ENCODE measurements around the gene ACOT12.

Gene ACOT12

DNA sequence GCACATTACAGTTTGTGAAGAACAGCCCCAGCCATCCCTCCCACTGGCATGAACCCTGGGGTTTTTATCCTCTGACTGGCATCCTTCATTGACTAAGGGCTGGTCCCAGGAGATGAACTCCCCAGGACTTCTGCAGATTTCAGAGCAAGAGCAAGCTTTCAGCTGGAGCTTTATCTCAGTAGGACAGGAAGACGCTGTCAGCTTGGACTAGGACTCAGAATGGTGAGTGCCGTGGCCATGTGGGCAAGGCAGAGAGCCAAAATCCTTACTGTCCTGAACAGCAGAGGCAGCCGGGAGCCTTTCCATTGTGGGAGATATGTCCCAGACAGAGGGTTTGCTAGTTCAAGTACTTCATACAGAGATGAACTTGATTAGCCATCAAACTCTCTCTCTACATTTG is 3.2 kb upstream of the ACOT12 start:
- Histone ChIP-seq H3K4me3 (ENCODE audit: low read depth, low read length) (no peak overlapping the region), H3K36me3 (no peaks in the 10 kb centered on the region), H3K27me3 (ENCODE audit: insufficient read depth, low read depth, severe bottlenecking) (no peaks in the 10 kb centered on the region), H3K27ac (no peak overlapping the region), H3K9me3 (ENCODE audit: severe bottlenecking) (no peaks in the 10 kb centered on the region)
- TF ChIP-seq, protein P1, sequence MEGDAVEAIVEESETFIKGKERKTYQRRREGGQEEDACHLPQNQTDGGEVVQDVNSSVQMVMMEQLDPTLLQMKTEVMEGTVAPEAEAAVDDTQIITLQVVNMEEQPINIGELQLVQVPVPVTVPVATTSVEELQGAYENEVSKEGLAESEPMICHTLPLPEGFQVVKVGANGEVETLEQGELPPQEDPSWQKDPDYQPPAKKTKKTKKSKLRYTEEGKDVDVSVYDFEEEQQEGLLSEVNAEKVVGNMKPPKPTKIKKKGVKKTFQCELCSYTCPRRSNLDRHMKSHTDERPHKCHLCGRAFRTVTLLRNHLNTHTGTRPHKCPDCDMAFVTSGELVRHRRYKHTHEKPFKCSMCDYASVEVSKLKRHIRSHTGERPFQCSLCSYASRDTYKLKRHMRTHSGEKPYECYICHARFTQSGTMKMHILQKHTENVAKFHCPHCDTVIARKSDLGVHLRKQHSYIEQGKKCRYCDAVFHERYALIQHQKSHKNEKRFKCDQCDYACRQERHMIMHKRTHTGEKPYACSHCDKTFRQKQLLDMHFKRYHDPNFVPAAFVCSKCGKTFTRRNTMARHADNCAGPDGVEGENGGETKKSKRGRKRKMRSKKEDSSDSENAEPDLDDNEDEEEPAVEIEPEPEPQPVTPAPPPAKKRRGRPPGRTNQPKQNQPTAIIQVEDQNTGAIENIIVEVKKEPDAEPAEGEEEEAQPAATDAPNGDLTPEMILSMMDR (IDR thresholded peaks at IDR 0.05; ENCODE audit: low read depth, low read length), result no peak
- DNase-seq, result no peak

DNA sequence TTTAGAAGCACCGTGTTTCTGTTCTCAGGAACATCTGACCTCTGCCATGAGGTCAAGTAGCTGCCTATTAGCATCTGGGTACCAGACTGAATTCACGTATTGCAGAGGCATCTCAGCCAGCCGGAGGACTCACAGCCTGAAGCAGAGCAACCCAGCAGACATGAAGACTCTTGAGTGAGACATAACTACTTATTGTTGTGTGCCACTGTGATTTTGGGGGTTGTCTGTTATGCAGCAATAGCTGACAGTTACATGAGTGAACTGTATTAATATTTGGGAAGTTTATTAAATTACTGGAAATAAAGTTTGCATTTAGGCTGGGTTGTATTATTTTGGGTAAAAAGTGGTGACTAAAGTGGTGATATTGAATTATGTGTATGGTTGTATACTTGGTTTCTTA is 1.3 kb upstream of the ACOT12 start:
- H3K27ac ChIP-seq, result no peak overlapping the region
- H3K9me3 ChIP-seq (ENCODE audit: severe bottlenecking), result no peaks in the 10 kb centered on the region
- TF ChIP-seq, protein P1 (IDR thresholded peaks at IDR 0.05; ENCODE audit: low read depth, low read length), result no peak
- no peaks in the 10 kb centered on the region for H3K36me3 ChIP-seq
- H3K4me3 ChIP-seq (ENCODE audit: low read depth, low read length), result no peak overlapping the region
- DNase-seq, result no peak
- no peaks in the 10 kb centered on the region for H3K27me3 ChIP-seq (ENCODE audit: insufficient read depth, low read depth, severe bottlenecking)

DNA sequence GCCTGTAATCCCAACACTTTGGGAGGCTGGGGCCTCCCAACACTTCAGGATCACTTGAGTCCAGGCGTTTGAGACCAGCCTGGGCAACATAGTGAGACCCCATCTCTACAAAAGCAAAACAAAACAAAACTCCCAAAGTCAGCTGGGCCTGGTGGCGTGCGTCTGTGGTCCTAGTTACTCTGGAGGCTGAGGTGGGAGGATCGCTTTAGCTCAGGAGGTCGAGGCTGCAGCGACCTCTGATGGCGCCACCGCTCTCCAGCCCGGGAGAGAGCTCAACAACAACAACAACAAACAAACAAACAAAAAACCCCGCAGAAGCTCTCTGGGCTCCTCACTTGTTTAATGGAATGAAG is 528 bp downstream of the ACOT12 start:
- no peak for DNase-seq
- TF ChIP-seq, protein P1 (IDR thresholded peaks at IDR 0.05; ENCODE audit: low read depth, low read length), result no peak
- Histone ChIP-seq H3K36me3 (no peaks in the 10 kb centered on the region), H3K27me3 (ENCODE audit: insufficient read depth, low read depth, severe bottlenecking) (no peaks in the 10 kb centered on the region), H3K9me3 (ENCODE audit: severe bottlenecking) (no peaks in the 10 kb centered on the region), H3K4me3 (ENCODE audit: low read depth, low read length) (no peak overlapping the region), H3K27ac (no peak overlapping the region)

DNA sequence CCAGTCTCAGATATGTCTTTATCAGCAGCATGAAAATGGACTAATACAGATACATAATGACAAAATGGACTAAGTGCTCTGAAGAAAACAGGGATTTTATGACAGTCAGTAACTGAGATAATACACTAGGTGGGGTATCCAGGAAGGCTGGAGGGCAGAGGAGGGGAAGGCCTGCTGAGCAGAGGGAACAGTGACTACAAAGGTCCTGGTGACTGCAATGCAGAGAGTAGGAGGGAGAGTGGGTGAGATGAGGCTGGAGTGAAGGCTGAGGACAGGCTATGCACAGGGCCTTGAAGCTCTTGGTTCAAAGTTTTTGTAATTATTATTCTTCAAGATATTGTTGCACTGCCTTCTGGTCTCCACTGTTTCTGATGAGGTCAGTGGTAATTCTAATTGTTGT is 4.9 kb downstream of the ACOT12 start:
- Histone ChIP-seq H3K27ac (no peak overlapping the region), H3K36me3 (no peaks in the 10 kb centered on the region), H3K9me3 (ENCODE audit: severe bottlenecking) (no peaks in the 10 kb centered on the region), H3K27me3 (ENCODE audit: insufficient read depth, low read depth, severe bottlenecking) (no peaks in the 10 kb centered on the region), H3K4me3 (ENCODE audit: low read depth, low read length) (no peak overlapping the region)
- DNase-seq, result no peak
- TF ChIP-seq, protein P1 (IDR thresholded peaks at IDR 0.05; ENCODE audit: low read depth, low read length), result no peak

DNA sequence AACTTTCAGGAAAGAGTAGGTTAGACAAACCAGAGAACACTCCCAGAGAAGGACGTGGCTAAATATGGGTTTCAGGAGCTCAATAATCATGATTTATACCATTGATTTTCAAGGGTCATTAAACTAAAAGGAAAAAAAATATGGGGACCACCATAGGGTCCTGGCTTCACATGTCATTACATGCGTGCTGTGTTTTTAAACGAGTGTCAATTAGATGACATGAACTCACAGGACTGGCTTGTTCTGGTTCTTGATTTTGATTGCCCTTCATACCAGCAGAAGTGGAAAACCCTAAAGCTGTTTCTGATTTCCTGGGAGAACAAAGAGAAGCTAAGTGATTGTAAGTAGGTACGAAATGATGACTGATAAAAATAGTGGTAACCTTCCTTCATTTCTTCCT is 5.8 kb downstream of the ACOT12 start:
- no peak overlapping the region for H3K4me3 ChIP-seq (ENCODE audit: low read depth, low read length)
- no peak for DNase-seq
- H3K27me3 ChIP-seq (ENCODE audit: insufficient read depth, low read depth, severe bottlenecking), result no peaks in the 10 kb centered on the region
- no peaks in the 10 kb centered on the region for H3K9me3 ChIP-seq (ENCODE audit: severe bottlenecking)
- no peaks in the 10 kb centered on the region for H3K36me3 ChIP-seq
- H3K27ac ChIP-seq, result no peak overlapping the region
- TF ChIP-seq, protein P1 (IDR thresholded peaks at IDR 0.05; ENCODE audit: low read depth, low read length), result no peak

DNA sequence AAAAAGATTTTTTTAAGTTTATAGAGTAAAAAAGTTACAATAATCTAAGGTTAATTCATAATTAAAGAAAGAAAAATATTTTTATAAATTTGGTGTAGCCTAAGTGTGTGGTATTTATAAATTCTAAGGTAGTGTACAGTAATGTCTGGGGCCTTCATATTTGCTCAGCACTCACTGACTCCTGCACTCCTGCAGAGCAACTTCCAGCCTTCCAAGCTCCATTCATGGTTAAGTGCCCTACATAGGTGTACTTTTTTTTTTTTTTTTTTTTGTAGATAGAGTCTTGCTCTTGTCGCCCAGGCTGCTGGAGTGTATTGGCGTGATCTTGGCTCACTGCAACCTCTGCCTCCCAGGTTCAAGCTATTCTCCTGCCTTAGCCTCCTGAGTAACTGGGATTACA is 10.1 kb downstream of the ACOT12 start:
- no peak overlapping the region for H3K27ac ChIP-seq
- TF ChIP-seq, protein P1 (IDR thresholded peaks at IDR 0.05; ENCODE audit: low read depth, low read length), result no peak
- no peak for DNase-seq
- no peaks in the 10 kb centered on the region for H3K27me3 ChIP-seq (ENCODE audit: insufficient read depth, low read depth, severe bottlenecking)
- H3K4me3 ChIP-seq (ENCODE audit: low read depth, low read length), result no peak overlapping the region
- no peaks in the 10 kb centered on the region for H3K9me3 ChIP-seq (ENCODE audit: severe bottlenecking)
- H3K36me3 ChIP-seq, result no peaks in the 10 kb centered on the region

Measured in WERI-Rb-1 (cell line).